HG03558 (cell line): ENCODE data around the gene NUP214.
"Not testable (repeated sequence)": the region's sequence is repeated elsewhere in the genome, so short reads cannot be mapped to it uniquely, and the experiment has no call there.

Experiments
- ATAC-seq: cut with Tn5 transposase; IDR thresholded peaks from one replicate; pipeline ENCODE4 v1.9.1; 2021; ENCODE audit warnings: moderate number of reproducible peaks; ENCODE audit not compliant: unreplicated experiment; ENCODE audit errors: extremely low read depth

Gene NUP214

DNA sequence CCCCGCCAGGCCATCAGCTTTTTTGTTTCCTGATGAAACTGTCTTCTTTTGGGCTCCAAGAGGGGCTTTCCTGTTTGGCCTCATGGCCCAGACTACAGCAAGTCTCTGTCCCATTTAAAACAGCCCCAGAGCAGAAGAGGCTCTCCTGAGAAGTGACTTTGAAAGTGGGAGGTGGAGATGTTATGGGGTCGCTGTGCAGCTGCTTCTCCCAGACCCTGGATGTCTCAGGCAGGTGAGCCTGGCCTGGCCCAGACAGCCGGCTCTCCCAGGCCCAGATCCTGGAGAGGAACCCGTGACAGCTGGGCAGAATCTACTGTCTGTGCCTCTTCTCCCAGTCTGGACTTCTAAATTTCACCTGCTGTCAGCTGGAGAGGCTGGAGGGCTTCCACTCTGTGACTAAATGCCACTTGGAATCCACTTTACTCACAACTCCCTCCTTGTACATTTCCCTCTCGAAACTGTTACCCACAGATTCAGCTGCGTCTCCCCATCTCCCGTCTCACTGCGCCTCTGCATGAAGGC is 130.4 kb downstream of the NUP214 start:
- no peak for ATAC-seq

GRCh38 chr9:131257266-131258025 is 132.1 kb downstream of the NUP214 start:
- no peak for ATAC-seq

DNA sequence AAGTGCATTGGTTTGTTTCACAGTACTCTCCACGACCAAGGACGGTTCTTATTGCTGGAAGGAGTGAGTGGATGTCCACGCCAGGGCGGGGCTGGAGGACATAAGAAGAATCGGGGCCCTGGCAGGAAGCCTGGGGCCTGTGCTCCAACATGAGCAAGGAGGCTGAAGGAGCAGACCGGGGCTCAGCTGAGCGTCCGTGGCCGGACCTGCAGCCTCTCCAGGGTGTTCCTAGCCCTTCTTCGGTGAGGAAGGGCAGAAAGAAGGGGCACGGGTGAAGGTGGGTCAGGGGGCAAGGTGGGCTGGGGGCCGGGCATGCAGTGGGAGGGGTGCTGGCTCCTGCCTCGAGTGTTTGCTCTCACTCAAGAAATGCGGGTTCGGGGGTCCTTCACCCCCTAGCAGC is 132.8 kb downstream of the NUP214 start:
- ATAC-seq, result no peak

- no peak for ATAC-seq
Measured at GRCh38 chr9:131258698-131259431, 133.5 kb downstream of the NUP214 start.

DNA sequence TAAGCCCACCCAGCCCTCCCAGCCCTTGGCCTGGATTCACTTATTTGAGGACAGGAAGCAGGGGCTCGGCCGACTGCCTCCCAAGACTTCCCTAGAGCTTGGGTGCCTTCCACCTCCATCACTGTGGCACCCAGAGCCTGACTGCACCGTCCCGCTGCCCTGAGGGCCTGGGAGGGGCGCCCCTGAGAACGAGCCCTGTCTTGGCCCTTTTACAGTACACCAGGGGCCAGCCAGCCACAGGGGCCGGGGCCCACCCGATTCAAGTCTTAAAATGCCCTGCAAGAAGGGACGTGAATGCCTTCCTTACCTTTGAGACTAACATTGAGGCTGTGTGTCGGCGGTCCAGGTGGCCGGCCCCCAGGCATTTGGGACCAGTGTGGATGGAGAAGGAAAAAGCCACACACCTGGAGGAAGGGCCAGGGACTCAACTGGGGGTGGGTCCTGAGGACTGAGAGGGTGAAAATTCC is 134.1 kb downstream of the NUP214 start:
- no peak for ATAC-seq

DNA sequence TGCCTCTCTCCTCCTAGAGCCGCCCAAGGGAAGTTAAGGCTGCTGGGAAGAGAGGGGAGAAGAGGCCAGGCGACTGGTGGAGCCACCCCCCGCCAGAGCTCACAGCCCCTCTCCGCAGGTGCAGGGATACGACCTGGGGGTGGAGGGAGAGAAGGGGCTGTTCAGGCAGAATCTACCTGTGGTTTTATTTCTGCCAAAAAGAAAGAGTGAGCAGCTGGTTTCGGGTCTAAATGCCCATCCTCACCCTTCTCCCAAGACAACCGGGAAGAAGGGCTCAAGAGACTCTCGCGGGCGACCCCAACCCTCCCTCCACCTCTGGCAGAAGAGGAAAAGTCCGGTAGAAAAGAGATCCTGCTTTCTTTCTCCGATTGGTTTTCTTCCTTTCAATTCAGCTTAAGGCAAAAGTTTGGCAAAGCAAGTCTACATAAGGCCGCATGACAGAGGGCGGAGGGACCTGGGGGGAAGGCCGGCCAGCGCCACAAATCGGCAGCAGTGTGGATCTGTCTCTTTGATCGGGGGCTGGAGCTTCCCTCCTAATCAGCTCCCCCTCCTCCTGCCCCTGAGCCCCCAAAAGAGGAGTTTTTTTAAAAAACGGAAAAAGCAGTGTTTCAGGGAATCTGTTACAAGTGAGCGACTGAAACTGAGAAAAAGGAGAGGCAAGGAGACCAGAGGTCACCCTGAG is 134.7 kb downstream of the NUP214 start:
- ATAC-seq, result no peak

DNA sequence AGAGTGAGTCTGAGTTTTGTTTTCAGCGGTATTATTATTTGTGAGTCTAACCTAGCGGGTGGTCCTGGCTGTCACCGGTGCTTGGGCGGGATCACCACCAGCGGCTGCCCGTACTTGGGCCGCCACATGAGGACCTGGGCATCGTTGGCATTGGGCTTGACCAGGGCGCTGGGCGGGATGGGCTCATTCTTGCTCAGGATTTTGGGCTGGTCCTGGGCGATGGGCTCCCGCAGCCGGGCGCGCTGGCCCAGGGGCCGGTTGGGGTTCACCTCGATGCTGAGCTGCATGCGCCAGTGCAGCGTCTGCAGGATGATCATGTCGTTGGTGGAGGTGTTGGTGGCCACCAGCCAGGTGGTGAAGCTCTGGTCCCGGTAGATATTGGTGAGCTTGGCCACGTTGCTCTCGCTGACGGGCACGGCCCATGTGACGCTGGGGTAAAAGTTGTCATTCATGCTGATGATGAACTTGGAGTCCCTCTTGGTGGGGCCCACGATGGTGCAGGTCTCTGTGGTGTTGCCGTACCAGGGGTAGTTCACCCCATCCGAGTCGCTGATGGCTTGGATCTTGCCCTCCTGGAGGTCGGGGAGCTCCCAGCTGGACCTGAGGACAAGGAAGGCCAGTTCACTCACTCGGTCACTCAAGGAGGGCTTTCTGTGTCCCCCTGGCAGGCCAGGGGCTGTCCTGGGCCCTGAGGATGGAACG is 135.5 kb downstream of the NUP214 start:
- ATAC-seq, result no peak

GRCh38 chr9:131262327-131263032 is 137.1 kb downstream of the NUP214 start:
- no peak for ATAC-seq

DNA sequence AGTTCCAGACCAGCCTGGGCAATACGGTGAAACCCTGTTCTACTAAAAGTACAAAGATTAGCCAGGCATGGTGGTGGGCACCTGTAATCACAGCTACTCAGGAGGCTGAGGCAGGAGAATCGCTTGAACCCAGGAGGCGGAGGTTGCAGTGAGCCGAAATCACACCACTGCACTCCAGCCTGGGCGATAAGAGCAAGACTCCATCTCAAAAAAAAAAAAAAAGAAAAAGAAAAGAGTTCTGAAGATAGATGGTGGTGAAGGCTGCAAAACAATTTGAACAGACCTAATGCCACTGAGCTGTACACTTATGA is 137.6 kb downstream of the NUP214 start:
- not testable (repeated sequence) for ATAC-seq

DNA sequence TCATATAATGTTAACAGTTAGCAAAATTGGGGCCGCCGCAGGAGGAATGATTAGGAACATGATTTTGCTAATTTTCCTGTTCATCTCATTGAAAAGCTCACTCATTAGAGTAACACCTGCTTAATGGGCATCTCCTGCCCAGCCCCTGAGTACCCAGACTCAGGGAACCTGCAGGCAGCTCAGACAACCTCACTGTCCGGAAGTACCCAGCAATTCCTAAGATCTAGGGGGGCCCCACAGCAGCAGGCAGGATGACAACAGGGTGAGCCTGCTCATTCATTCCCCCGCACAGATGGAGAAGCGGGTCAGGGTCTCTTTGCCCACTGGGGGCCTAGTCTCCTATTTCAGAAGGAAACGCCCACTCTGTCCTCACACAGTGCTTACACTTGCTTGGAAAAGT is 138.3 kb downstream of the NUP214 start:
- no peak for ATAC-seq

- ATAC-seq, result no peak
Measured at GRCh38 chr9:131264231-131264630, 138.8 kb downstream of the NUP214 start.

DNA sequence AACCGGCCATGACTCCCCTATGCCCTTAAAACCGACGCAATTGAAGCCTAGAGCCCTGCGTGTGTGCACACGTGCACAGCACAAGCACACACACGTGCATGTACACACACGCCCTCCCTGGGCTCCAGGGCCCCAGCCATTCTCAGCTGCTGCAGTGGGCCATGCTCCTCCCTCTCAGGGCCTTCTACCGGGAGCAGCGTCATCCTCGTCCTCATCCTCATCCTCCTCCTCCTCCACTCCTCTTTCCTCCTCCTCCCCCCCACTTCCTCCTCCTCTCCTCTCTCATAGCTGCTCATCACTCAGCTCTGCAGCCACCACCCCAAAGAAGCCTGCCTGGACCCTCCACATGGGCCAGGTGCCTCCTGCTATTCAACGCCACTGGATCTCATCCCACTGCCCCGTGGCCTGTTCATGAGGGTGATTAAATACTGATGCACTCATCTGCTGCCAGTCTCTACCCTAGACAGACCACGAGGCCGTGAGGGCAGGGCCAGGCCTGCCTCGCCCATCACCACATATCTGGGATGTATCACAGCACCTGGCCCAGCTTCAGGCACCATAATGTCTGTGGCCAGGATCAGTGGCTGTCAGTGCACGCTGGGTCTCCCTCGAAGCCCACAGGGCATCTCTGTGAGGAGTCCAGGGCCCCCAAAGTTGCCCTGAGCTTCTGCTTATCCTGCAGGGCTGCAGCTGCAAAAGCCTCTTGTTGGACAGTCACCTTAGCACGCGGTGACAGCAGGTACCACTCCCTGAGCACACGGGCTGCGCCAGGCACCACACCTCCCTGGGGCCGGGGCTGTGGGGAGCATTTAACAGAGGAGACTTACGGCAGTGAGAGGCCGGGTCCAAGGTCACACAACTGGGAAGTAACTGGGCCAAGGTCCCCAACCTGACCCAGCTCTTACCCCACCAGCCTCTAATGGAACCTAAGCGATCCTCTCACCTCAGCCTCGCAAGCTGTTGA is 141.2 kb downstream of the NUP214 start:
- no peak for ATAC-seq

- ATAC-seq, result no peak
Measured at GRCh38 chr9:131270171-131271015, 145.0 kb downstream of the NUP214 start.

DNA sequence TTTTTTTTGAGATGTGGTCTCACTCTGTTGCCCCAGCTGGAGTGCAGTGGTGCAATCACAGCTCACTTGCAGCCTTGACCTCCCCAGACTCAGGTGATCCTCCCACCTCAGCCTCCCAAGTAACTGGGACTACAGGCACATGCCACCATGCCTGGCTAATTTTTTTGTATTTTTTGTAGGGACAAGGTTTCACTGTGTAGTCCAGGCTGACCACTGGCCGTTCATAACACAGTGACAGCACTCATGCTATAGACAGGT is 145.6 kb downstream of the NUP214 start:
- not testable (repeated sequence) for ATAC-seq

GRCh38 chr9:131271506-131271931 is 146.1 kb downstream of the NUP214 start:
- ATAC-seq, result no peak

- no peak for ATAC-seq
Measured at GRCh38 chr9:131272212-131272611, 146.8 kb downstream of the NUP214 start.

DNA sequence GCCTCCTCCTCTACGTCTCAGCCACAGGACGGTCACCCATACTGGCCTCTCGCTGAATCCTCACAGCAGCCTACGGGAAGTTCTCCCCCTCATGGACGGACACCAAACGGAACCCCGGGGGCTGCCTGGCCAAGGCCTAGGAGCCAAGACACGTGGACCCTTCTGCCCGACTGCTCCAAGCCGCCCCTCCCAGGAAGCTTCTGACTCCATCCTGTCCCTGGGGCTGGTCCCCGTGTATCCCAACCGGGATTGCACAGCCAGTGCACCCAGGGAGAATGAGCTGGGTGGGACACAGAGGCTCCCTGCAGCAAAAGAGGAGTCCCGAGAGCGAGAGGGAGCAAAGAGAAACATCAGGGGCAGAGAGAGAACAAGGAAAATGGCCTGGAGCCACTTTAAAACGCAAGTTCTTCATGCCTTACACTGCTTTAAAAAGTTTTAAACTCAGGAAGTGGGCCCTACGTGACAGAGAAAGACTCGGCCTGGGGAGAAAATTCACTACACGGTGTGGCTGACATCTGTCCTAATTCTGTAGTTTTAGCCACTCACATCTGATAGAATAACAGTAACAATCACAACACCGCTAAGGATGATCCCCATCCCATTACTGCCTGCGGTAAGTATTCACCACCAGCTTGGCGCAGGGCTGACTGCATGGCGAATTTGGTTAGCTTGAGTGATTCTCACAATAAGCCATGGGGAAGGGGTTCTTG is 147.9 kb downstream of the NUP214 start:
- no peak for ATAC-seq
